ENCODE measurements around the gene FRK.

The FRK gene

DNA sequence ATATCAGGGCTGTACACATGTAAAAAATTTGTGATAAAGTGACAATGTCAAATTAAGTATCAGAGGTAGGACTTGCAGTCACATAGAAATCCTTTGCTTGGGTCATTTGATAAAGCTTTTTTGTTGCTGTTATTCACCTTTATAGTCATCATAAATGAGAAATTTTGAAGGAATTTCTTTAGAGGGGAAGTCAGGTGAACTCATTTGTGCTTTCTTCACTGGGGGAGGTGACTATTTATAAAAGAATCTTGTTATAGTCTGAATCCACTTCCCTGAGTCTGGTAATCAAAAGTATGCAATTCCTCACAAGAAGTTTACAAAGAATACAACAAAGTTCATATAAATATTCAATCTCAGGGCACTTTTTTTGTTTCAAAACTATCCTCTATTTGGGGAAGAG is 47.7 kb downstream of the FRK start:
- no peak overlapping the region for H3K4me3 ChIP-seq (ENCODE audit: control insufficient read depth, low read depth, low read length)
- TF ChIP-seq, protein P1, sequence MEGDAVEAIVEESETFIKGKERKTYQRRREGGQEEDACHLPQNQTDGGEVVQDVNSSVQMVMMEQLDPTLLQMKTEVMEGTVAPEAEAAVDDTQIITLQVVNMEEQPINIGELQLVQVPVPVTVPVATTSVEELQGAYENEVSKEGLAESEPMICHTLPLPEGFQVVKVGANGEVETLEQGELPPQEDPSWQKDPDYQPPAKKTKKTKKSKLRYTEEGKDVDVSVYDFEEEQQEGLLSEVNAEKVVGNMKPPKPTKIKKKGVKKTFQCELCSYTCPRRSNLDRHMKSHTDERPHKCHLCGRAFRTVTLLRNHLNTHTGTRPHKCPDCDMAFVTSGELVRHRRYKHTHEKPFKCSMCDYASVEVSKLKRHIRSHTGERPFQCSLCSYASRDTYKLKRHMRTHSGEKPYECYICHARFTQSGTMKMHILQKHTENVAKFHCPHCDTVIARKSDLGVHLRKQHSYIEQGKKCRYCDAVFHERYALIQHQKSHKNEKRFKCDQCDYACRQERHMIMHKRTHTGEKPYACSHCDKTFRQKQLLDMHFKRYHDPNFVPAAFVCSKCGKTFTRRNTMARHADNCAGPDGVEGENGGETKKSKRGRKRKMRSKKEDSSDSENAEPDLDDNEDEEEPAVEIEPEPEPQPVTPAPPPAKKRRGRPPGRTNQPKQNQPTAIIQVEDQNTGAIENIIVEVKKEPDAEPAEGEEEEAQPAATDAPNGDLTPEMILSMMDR (IDR thresholded peaks at IDR 0.05; ENCODE audit: control insufficient read depth, insufficient read depth, low read depth, low read length, missing control alignments): no peak
- DNase-seq (ENCODE audit: low read depth): no peak

DNA sequence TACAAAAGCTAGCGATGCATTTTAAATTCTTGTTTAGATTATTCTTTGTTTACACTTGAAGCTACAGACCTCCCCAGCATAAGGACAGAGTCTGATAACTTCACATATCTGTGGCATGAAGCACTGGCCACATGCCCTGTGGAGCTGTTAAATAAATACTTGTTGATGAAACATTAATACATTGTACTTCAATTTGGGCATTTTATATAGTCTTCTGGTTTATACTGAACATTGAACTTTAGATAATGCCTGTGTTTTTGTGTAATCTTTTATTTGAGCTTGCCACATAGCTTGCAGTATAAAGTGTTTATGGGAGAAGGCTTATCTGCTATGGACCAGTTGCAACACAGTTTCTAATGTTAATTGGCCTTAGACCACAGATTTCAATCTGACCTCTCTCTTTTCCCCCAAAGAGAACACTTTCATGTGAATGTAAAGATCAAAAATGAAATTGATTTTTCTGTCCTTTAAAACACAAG is 48.2 kb downstream of the FRK start:
- H3K4me3 ChIP-seq (ENCODE audit: control insufficient read depth, low read depth, low read length): no peak overlapping the region
- DNase-seq (ENCODE audit: low read depth): no peak
- TF ChIP-seq, protein P1 (IDR thresholded peaks at IDR 0.05; ENCODE audit: control insufficient read depth, insufficient read depth, low read depth, low read length, missing control alignments): no peak

- TF ChIP-seq, protein P1 (IDR thresholded peaks at IDR 0.05; ENCODE audit: control insufficient read depth, insufficient read depth, low read depth, low read length, missing control alignments): no peak
- H3K4me3 ChIP-seq (ENCODE audit: control insufficient read depth, low read depth, low read length): no peak overlapping the region
- DNase-seq (ENCODE audit: low read depth): no peak
Observed at GRCh38 chr6:116011520-116011919, 49.2 kb downstream of the FRK start.

DNA sequence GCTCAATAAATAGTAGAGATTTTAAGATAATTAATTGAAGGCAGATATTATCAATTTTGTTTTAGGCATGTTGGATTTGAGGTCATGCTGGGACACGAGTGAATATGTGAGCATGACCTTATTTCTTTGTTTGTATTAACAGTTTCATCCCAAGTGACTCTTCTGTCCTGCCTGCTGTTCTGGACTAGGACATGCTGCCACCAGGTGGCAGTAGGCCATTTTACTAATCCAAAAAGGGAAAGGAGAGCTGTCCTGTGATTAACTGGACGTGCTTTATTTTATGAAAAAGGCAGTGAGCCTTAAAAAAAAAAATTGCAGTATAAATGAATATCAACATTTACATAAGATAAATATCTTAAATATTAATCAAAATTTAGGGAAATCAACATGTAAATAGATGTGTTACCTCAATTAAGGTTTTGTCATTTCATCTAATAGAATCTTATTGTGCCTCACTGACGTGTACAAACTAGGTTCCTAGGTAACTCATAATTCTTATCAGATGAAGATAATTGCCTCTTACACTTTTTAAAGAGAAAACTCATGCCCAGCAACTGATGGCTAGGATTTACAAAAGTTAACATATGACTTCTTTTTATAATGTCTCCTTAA is 49.8 kb downstream of the FRK start:
- TF ChIP-seq, protein P1 (IDR thresholded peaks at IDR 0.05; ENCODE audit: control insufficient read depth, insufficient read depth, low read depth, low read length, missing control alignments): peak; percentile 85
- H3K4me3 ChIP-seq (ENCODE audit: control insufficient read depth, low read depth, low read length): no peak overlapping the region
- DNase-seq (ENCODE audit: low read depth): no peak

- H3K4me3 ChIP-seq (ENCODE audit: control insufficient read depth, low read depth, low read length): no peak overlapping the region
- no peak for DNase-seq (ENCODE audit: low read depth)
- TF ChIP-seq, protein P1 (IDR thresholded peaks at IDR 0.05; ENCODE audit: control insufficient read depth, insufficient read depth, low read depth, low read length, missing control alignments): no peak
Observed at GRCh38 chr6:116010386-116010785, 50.3 kb downstream of the FRK start.

DNA sequence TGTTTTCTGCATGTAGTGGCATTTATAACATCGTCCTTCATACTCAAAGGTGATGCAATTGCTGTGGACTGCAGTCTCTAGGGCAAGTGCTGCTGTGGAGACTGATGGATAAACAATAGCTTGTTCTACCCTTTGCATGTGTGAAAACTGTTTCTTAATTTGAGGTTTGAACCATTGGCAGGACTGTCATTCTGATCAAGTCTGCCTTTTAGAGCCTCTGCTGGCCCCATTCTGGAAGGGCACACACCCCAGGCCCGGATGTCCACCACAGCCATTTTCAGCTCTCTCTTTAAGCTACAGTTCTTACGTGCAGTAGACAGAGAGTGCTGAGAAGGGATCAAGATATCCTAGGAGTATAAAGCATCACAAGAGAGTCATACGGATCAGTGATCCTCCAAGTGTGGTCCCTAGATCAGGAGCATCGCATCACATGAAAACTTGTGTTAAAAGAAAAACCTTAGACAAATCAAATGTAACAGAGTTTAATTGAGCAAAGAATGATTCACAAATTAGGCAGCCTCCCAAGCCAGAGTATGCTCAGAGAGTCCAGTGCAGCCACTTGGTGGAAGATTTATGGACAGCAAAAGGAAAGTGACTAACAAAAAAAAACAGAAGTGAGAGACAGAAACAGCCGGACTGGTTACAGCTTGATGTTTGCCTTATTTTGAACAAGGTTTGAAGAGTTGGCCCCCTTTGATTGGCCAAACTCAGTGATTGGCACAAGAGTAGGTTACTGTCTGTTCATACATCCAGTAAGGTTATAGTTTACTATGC is 52.0 kb downstream of the FRK start:
- TF ChIP-seq, protein P1 (IDR thresholded peaks at IDR 0.05; ENCODE audit: control insufficient read depth, insufficient read depth, low read depth, low read length, missing control alignments): no peak
- no peak overlapping the region; the same call in 1 of the 2 replicates for H3K4me3 ChIP-seq (ENCODE audit: control insufficient read depth, low read depth, low read length)
- no peak for DNase-seq (ENCODE audit: low read depth)
